Hematopoietic multipotent progenitor cell treated with erythropoietin and hydrocortisone succinate and interleukin-3 and kit ligand, for 8 days (in vitro differentiated cells): Measurements from ENCODE around the gene PIP4K2A.
A peak's percentile ranks its signal among the peaks of the same experiment; 100 is the strongest.

ENCODE experiments used
- DNase-seq: peaks from one replicate; pipeline ENCODE4 v3.0.0-alpha.2; 2015

PIP4K2A gene

GRCh38 chr10:22589851-22590514 lies 124.4 kb downstream of the PIP4K2A start:
- no peak for DNase-seq

GRCh38 chr10:22588462-22588861 lies 125.9 kb downstream of the PIP4K2A start:
- no peak for DNase-seq

DNA sequence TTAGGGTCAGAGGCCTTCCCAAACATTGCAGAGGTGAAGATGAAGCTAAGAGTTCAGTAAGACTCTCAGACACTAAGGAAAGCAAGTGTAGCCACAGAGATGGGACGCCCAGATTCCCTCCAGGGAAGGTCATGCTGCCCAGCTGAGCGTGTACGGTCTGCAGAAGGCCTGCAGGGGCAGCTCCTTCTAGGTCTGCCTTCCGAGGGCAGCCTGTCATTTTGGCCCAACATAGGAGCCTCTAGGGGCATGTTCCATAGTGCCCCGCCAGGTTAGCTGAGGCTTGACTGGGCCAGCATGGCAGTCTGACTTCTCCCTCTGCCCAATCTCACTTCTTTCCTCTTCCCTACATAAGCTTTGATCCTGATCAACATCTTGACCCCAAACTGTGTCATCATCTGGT lies 130.7 kb downstream of the PIP4K2A start:
- DNase-seq = no peak

- DNase-seq = no peak
Measured at GRCh38 chr10:22581461-22581860, 132.9 kb downstream of the PIP4K2A start.

DNA sequence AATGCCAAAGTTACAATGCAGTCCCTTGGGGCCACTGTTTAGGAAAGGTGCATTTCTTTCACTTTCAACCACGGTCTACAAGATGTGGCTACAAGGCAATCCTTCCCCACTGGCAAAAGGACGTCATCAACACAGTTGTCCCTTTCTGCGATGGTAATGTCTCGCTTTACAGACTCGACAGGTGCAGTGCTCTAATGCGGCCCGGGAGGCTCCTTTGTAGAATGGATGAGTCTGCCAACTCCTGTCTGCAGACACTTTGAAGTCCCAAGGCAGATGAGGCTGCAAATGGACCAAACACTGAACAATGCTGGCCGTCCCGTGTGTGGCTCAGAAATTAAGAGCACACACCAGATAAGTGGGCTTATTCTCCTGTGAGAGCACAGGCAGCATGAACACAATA lies 133.7 kb downstream of the PIP4K2A start:
- no peak for DNase-seq

DNA sequence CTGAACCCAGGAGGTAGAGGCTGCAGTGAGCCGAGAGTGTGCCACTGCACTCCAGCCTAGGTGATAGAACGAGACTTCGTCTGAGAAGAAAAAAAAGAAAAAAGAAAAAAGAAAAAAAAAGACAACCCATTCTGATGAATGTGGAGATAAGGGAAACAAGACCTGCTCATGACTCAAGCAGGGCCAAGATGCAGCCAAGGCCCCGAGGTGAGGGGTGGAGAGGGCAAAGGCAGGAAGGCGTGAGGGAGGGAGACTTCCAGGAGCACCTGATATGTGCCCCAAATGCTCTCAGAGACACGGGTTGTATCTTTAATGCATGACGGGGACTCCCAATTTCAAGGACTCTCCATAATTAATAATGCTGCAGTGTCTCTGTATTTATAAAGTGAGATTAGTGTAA lies 134.6 kb downstream of the PIP4K2A start:
- DNase-seq = no peak

DNA sequence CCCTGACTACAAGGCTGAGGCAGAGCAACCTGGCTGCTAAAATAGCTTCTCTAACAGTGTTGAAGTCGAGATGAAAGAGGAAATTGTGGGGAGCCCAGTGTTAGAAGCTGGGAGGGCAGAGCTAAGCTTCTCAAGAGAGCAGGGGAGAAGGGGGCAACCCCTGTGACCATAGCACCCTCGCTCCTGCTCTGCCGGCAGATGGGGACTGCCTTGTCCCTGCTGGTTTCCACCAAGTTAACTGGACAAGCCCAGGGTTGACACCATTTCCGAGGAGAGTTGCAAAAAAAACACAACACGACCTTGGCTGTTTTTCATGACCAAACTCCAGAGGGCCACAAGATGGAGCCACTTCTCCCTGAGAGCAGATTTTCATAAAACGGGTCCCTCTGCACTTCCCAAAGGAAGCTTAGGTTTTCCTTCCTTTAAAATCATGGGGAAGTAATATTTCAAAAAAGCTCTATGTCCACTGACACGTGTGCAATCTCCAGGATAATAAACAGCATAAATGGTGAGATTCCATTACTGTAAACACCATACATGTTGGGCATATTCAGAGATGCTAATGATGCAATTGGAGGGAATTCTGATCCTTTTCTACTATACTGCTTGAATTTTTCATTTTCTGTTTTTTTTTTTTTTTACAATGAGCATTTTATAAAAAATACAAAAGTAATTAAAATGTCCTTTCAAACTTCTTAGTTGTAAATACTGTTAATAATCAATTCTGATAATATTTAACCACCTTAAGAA lies 140.4 kb downstream of the PIP4K2A start:
- DNase-seq = peak; percentile 21

DNA sequence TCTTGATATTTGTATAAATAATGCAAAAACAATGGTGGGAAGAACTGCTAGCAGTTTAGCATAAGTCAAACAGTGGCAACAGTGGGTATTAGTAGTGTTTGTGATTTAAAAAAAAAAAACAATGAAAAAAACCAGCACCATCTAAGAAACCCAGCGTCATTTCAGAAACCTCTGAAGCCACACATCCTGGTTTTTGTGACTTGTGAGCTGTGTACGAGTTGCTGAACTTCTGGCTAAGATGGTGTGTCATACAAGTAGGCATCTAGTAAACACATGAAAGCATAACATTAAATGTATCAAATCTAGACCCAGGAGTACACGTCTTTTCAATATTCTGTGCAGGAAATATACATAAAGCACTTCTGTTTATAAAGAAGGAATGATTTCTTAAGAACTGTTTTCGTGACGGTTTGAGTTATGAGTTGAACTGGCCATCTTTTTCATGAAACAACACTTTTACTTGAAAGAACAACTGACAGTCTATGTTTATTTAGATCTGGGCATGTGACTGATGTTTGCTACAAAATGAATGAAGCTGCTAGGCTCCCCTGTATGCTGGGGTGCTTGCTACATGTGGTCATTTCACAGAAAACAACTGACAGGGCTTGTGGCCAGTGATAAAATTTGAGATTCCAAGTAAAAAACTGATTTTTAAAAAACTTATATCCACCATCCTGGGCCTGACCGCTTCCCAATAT lies 143.5 kb downstream of the PIP4K2A start:
- no peak for DNase-seq

DNA sequence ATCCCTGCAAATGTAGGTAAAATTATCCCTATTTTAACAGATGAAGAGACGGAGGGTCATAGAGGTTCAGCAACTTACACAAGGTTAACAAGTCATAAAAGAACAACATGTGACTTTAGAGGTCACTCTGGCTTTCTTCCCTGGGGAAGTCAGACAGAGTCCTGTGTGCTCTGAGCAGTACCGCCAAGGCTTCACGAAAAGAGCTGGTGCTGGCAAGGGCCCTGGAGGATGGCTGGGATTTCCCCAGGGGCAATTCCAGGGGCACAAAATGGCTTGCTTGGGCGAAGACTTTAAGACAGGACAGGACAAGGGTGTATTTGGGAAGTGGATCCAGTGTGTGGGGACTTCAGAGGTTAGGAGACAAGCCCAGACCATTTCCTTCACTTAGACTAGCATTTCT lies 144.1 kb downstream of the PIP4K2A start:
- no peak for DNase-seq

DNA sequence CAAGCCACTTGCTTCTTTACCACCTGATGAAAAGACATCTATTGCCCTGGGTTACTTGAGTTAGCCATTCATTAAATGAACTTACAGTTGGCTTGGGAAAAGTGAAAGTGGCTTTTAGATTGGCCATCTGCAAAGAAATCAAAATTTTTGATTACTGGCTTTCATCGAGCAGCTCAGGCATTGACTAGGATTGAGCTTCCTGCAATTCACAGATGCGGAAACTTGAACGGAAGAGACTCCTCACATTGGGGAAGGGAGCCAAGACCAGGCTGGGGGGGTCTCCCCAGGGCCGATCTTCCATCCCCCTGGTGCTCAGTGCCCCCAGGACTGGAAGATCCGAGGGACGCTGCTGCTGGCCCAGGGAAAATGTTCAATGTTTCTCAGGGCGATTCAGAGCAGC lies 145.4 kb downstream of the PIP4K2A start:
- DNase-seq = no peak

GRCh38 chr10:22564060-22564459 lies 150.3 kb downstream of the PIP4K2A start:
- no peak for DNase-seq

DNA sequence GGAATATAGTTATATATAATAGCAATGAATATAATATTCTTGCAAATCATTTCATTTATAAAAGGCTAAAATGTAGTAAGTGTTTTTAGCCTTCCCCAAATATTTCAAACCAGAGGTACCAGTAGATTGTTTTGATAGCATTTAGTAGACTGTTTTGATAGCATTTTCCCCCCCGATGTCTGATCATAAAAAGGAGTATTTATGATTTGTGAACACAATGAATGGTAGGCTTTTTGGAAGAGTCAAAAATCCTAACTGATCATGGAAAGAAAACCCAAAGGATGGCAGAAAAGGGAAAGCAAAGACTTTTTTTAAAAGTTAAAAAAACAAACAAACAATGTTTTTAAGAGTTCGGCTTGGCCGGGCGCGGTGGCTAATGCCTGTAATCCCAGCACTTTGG lies 152.5 kb downstream of the PIP4K2A start:
- DNase-seq = no peak

- DNase-seq = no peak
Measured at GRCh38 chr10:22560913-22561239, 153.5 kb downstream of the PIP4K2A start.

DNA sequence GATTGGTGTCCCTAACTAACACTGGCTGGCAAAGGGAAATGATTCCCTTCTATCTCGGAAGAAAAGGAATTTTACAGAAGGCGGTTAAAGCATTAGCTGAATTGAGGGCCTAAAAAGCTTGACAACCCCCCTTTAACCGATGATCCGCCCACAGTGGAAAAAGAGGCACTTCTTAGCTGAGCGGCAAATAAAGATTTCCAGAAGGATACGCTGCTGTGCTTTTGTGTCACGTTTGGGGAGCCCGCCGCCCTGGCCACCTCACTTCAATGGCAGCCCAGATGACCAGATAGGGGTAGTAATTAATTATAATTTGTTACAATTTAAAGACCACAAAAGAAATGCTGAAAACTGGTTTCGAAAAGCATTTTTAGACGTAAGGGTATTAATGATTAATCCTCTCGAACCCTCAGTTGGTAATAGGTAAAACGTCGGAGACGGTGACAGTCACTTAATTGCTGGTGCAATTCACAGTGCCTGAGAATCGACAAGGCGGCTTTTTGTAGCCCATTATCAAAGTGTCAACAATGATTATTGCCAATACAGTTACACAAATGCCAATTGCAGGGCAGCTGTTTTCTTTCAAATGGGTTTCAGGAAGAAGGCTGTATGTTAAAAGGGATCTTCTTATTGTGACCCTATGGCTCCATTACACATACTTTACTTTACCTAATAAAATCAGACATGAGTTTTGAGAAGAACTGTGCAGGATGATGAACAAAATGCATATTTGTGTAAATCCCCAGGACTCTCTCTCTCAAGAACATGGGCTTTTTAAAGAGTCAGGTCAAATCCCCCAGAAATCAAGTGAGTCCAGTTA lies 154.1 kb downstream of the PIP4K2A start:
- DNase-seq = no peak

DNA sequence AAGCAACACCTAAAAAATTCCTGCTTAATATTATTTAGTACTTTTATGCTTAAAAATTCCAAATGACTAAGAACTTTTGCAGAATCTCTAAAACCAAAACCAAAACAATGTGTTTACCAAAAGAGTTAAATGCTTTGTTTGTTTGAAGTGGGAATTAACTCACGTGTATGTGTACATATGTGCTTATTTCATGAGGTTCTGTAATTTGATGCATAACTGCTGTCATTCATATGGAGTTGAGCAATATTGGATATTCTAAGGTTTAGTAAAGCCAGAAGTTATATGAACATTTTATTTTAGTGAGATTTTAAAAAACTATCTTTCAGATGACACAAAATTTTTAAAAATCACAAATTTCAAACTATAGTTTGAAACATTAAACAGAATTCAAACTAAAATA lies 157.1 kb downstream of the PIP4K2A start:
- DNase-seq = no peak

DNA sequence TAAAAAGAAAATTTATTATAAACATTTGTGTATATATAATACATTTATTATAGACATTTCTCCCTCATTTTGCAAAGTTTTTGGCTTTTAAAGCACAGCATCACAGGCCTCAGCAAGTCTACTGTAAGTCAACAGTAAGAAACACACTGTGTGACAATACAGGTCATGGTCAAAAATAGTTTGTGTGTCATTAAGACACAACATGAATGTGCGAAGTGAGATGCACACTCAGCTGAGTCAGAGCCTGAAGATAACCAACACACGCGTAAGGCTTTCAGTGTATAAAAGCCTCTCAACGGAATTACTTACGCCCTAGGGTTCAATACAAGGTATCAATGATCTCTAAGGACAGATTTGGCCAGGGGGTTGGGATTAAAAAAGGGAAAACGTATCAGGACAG lies 157.6 kb downstream of the PIP4K2A start:
- no peak for DNase-seq

DNA sequence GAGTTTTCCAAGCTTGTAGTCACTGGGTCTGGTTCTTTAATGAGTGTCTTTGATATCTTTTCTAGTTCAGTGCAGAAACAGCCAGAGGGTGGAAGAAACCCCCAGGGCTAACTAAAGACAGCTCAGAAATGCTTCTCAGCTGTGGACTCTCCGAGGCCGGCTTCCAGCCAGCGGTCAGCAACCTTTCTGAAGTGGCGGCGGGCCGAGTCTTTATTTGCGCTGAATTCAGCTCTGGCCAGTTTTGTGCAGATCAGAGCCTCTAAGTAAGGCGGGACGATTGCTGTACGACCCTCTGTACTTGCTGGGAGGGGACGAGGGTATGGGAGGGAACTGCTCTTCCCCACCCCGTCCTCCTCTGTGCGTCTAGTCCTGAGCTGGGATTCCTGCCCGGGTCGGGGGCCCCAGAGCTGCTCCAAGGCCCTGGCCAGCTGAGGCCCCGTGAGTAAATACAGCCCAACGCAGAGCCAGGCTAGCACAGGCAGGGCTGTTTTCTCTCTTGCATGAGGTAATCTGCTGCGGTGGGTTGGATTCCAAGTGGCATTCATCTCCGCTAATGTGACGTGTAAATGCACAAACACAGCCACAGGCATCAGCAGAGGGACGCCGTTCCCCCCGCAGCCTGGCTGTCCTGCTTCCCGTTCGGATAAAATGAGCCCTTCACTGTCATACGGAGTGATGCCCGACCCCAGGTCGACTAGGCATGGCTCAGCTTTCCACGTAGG lies 159.8 kb downstream of the PIP4K2A start:
- no peak for DNase-seq

DNA sequence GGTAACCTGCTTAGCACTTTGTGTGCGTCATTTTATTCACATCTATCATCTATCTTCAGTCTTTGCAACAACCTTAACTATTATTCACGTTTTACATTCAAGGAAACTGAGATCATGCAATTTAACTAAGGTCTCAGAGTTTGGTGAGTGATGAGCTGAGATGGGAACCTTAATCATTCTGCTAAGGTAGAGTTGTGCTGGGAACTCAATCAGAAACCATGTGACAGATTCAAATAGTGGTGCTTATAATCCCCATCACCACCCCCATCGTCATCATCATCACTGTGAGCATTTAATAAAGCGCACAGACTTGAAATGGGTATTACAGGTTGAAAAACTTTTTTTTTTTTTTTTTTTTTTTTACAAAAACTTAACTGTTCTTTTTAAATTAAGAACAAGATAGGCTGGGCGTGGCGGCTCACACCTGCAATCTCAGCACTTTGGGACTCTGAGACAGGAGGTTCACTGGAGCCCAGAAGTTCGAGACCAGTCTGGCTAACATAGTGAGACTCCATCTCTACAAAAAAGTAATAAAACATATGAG lies 160.9 kb downstream of the PIP4K2A start:
- no peak for DNase-seq

GRCh38 chr10:22552888-22553378 lies 161.4 kb downstream of the PIP4K2A start:
- DNase-seq = no peak

GRCh38 chr10:22551681-22552365 lies 162.6 kb downstream of the PIP4K2A start:
- no peak for DNase-seq

DNA sequence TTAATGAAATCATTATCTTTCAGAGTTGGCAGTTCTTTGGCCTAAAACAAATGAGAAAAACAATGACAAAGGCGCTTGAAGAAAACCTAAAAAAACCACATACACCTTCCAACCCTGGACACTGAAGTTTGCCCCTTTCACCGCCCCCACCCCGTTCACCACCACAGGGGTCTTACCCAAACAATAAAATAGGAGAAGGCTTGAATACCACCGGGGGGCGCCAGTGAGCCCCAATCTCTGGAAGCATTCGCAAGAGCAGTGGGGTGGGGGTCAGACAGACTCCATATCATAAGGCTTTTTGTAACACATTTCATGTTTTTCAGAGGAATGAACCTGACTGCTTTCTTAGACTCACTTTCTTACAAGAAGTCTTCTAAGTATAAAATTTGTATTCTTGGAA lies 163.6 kb downstream of the PIP4K2A start:
- peak; percentile 61 for DNase-seq

GRCh38 chr10:22548344-22548743 lies 166.0 kb downstream of the PIP4K2A start:
- DNase-seq = no peak
